Measurements from ENCODE around the gene ZFHX2. TPM values are rescaled to one million over a fixed set of nuclear protein-coding genes. Genes with fewer than 3 reads are reported as not detected.
A peak's percentile ranks its signal among the peaks of the same experiment; 100 is the strongest.

Gene ZFHX2
- total and polyA plus RNA-seq, 2 of the 13 experiments (the other 11 are each of a cell fraction or from before 2014, with no cell fraction given): 0.17 to 0.44 TPM

DNA sequence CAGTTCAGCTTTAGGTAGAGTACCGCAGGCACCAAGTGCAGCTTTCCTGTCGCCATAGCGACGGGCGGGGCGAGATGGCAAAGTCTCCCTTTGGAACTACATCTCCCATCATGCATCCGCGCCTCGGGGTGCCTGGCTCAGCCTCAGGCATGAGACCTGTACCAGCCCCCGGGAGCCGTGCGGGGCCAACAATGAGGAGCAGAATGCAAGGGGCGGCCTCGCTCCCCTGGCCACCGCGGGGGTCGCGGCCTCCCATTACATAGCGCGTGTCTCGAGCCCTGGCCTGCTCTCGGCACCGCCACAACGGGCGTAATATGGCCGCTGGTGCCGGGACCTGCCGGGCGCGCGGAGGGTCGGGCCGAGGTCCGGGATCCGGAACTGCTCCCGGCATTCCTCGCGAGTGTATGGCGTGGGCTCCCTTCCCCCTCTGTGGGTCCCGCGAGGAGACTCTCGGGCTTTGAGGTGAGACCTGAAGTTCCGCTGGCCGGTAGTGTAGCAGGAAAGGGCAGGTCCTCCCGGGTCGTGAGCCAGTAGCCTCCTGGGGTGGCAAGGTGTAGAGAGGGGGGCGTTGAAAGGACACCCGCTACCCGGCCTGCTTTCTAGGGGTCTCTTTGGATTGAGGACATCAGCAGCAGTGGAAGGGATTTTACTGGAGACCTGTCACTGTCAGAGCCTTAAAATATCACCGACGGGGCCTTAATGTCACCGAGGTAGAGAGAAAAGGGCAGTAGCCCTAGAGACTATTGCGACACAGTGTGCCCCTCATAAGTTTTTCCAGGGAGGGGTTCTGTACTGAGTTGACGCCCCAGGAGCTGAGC lies 4.5 kb upstream of the ZFHX2 start, which contains the start of gene THTPA (continued):
- TF ChIP-seq, protein P1, sequence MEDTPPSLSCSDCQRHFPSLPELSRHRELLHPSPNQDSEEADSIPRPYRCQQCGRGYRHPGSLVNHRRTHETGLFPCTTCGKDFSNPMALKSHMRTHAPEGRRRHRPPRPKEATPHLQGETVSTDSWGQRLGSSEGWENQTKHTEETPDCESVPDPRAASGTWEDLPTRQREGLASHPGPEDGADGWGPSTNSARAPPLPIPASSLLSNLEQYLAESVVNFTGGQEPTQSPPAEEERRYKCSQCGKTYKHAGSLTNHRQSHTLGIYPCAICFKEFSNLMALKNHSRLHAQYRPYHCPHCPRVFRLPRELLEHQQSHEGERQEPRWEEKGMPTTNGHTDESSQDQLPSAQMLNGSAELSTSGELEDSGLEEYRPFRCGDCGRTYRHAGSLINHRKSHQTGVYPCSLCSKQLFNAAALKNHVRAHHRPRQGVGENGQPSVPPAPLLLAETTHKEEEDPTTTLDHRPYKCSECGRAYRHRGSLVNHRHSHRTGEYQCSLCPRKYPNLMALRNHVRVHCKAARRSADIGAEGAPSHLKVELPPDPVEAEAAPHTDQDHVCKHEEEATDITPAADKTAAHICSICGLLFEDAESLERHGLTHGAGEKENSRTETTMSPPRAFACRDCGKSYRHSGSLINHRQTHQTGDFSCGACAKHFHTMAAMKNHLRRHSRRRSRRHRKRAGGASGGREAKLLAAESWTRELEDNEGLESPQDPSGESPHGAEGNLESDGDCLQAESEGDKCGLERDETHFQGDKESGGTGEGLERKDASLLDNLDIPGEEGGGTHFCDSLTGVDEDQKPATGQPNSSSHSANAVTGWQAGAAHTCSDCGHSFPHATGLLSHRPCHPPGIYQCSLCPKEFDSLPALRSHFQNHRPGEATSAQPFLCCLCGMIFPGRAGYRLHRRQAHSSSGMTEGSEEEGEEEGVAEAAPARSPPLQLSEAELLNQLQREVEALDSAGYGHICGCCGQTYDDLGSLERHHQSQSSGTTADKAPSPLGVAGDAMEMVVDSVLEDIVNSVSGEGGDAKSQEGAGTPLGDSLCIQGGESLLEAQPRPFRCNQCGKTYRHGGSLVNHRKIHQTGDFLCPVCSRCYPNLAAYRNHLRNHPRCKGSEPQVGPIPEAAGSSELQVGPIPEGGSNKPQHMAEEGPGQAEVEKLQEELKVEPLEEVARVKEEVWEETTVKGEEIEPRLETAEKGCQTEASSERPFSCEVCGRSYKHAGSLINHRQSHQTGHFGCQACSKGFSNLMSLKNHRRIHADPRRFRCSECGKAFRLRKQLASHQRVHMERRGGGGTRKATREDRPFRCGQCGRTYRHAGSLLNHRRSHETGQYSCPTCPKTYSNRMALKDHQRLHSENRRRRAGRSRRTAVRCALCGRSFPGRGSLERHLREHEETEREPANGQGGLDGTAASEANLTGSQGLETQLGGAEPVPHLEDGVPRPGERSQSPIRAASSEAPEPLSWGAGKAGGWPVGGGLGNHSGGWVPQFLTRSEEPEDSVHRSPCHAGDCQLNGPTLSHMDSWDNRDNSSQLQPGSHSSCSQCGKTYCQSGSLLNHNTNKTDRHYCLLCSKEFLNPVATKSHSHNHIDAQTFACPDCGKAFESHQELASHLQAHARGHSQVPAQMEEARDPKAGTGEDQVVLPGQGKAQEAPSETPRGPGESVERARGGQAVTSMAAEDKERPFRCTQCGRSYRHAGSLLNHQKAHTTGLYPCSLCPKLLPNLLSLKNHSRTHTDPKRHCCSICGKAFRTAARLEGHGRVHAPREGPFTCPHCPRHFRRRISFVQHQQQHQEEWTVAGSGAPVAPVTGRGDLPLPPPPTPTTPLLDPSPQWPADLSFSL (CRISPR knock-in tag; IDR thresholded peaks at IDR 0.05): no peak
- TF ChIP-seq ARHGAP35 (CRISPR knock-in tag; IDR thresholded peaks at IDR 0.05; ENCODE audit: borderline replicate concordance): peak; percentile 99; the same call in 1 of the 2 replicates
- TF ChIP-seq, protein P2, sequence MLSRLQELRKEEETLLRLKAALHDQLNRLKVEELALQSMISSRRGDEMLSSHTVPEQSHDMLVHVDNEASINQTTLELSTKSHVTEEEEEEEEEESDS (CRISPR knock-in tag; IDR thresholded peaks at IDR 0.05; ENCODE audit: borderline replicate concordance): peak; percentile 97
- TF ChIP-seq, protein P3, sequence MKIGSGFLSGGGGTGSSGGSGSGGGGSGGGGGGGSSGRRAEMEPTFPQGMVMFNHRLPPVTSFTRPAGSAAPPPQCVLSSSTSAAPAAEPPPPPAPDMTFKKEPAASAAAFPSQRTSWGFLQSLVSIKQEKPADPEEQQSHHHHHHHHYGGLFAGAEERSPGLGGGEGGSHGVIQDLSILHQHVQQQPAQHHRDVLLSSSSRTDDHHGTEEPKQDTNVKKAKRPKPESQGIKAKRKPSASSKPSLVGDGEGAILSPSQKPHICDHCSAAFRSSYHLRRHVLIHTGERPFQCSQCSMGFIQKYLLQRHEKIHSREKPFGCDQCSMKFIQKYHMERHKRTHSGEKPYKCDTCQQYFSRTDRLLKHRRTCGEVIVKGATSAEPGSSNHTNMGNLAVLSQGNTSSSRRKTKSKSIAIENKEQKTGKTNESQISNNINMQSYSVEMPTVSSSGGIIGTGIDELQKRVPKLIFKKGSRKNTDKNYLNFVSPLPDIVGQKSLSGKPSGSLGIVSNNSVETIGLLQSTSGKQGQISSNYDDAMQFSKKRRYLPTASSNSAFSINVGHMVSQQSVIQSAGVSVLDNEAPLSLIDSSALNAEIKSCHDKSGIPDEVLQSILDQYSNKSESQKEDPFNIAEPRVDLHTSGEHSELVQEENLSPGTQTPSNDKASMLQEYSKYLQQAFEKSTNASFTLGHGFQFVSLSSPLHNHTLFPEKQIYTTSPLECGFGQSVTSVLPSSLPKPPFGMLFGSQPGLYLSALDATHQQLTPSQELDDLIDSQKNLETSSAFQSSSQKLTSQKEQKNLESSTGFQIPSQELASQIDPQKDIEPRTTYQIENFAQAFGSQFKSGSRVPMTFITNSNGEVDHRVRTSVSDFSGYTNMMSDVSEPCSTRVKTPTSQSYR (CRISPR knock-in tag; IDR thresholded peaks at IDR 0.05; ENCODE audit: borderline replicate concordance): peak; percentile 98
- TF ChIP-seq ZNF441 (CRISPR knock-in tag; IDR thresholded peaks at IDR 0.05; ENCODE audit: borderline replicate concordance): peak; percentile 95; the same call in 1 of the 2 replicates
- peak; percentile 95; the same call in 1 of the 2 replicates for TF ChIP-seq ZBTB38 (CRISPR knock-in tag; IDR thresholded peaks at IDR 0.05)
- TF ChIP-seq HNF4G (IDR thresholded peaks at IDR 0.05; ENCODE audit: borderline replicate concordance, low read depth, low read length): no peak; the same call in 1 of the 2 replicates
- peak; percentile 94 for TF ChIP-seq HNF4G (CRISPR knock-in tag; IDR thresholded peaks at IDR 0.05; ENCODE audit: borderline replicate concordance, low read depth)
- TF ChIP-seq ZNF234 (CRISPR knock-in tag; conservative IDR thresholded peaks at IDR 0.05): no peak
- peak; percentile 96; the same call in 1 of the 2 replicates for TF ChIP-seq ZNF773 (CRISPR knock-in tag; IDR thresholded peaks at IDR 0.05; ENCODE audit: borderline replicate concordance)
- peak; percentile 99 for TF ChIP-seq ZNF34 (CRISPR knock-in tag; IDR thresholded peaks at IDR 0.05; ENCODE audit: borderline replicate concordance)
- TF ChIP-seq HDAC1 (CRISPR knock-in tag; IDR thresholded peaks at IDR 0.05): peak; percentile 100
- peak; percentile 89 for TF ChIP-seq ZBTB7A (CRISPR knock-in tag; IDR thresholded peaks at IDR 0.05)
- TF ChIP-seq, protein P4, sequence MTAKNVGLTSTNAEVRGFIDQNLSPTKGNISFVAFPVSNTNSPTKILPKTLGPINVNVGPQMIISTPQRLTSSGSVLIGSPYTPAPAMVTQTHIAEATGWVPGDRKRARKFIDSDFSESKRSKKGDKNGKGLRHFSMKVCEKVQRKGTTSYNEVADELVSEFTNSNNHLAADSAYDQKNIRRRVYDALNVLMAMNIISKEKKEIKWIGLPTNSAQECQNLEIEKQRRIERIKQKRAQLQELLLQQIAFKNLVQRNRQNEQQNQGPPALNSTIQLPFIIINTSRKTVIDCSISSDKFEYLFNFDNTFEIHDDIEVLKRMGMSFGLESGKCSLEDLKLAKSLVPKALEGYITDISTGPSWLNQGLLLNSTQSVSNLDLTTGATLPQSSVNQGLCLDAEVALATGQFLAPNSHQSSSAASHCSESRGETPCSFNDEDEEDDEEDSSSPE (CRISPR knock-in tag; IDR thresholded peaks at IDR 0.05): peak; percentile 92
- peak; percentile 63; the same call in 1 of the 2 replicates for TF ChIP-seq RFX5 (IDR thresholded peaks at IDR 0.05; ENCODE audit: low read depth, low read length)
- TF ChIP-seq BHLHE40 (IDR thresholded peaks at IDR 0.05; ENCODE audit: low read length): peak; percentile 63; the same call in 1 of the 2 replicates
- TF ChIP-seq ARNT2 (CRISPR knock-in tag; IDR thresholded peaks at IDR 0.05; ENCODE audit: low read depth): peak; percentile 99
- TF ChIP-seq CCAR2 (optimal IDR thresholded peaks at IDR 0.05; ENCODE audit: low read depth, low read length): no peak

Data from HepG2 (cell line).